Non-pigmented ciliary epithelial cell (primary cell): Measurements from ENCODE around the gene CSE1L.
"Not testable (repeated sequence)": the region's sequence is repeated elsewhere in the genome, so short reads cannot be mapped to it uniquely, and the experiment has no call there.

Source experiments
- DNase-seq: peaks from one replicate; pipeline ENCODE4 v3.0.0-alpha.2; 2010; ENCODE audit warnings: low read depth

CSE1L gene

DNA sequence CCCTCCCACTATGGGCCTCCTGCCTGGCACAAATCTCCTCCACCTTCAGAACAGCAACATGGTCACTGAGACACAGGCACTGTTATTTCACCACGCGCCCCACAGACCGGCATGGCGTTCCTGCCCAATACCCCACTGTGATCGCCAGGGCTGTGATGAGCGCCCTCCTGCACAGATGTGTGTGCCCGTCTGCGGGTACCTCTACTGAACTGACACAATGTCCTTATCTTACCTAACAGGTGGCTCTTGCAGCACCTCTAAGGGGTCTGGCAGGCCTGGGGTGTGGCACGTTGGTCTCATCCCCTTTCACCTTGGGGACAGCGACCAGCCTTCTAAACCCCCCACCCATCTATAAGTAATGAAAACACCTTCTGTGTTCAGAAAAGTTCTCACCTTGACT, 77.9 kb downstream of the CSE1L start:
- no peak for DNase-seq

DNA sequence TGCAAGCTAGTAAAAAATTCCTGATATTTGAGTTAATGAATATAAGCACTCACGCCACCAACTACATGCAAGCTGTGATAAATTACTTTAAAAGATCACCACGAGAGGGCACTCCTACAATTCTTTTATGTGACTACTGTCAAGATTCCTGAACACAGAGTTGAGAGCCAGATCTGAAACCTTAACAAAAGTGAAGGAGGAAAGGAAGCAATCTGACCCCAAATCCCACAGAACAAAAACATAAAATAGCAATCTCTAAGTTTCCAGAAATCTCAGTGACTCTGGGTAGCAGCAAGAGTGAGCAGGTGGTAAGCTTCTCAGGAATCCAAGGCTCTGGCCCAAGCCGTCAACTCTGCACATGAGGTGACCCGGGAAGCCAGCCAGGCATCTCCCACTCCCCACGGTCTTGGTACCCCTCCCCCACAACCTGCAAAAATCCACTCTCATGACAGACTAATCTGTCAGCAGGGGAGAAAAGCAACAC, 86.9 kb downstream of the CSE1L start:
- DNase-seq = peak; percentile 54

DNA sequence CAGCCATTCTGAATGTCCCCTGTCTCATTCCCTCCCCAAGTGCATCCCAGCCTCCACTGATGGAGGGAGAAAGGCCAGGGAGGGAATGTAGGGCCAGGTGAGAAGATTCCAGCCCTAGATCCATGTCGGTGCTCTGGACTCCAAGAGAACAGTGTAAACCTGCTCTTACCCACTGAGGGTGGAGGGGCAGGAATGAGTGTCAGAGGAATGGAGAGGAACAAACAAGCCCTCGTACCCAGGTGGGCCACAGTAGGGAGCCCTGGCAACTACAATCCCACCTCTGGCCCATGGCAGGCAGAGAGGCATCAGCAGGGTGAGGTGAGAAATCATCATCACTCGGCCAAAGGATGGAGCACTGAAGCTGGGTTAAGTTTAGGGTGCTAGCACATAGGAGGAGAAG, 87.5 kb downstream of the CSE1L start:
- no peak for DNase-seq

DNA sequence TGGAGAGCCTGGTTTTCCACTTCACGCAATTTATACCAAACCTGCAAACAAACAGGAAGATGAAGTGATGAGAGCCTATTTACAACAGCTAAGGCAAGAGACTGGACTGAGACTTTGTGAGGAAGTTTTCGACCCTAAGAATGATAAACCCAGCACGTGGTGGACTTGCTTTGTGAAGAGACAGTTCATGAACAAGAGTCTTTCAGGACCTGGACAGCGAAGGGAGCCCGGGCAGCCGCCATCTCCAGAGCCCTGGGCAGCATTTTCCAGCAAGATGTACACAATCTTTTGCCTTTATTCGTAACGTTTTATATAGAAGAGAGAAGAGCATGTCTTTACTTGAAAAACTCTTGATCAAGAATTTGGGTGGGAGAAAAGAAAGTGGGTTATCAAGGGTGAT, 88.7 kb downstream of the CSE1L start:
- DNase-seq = not testable (repeated sequence)

DNA sequence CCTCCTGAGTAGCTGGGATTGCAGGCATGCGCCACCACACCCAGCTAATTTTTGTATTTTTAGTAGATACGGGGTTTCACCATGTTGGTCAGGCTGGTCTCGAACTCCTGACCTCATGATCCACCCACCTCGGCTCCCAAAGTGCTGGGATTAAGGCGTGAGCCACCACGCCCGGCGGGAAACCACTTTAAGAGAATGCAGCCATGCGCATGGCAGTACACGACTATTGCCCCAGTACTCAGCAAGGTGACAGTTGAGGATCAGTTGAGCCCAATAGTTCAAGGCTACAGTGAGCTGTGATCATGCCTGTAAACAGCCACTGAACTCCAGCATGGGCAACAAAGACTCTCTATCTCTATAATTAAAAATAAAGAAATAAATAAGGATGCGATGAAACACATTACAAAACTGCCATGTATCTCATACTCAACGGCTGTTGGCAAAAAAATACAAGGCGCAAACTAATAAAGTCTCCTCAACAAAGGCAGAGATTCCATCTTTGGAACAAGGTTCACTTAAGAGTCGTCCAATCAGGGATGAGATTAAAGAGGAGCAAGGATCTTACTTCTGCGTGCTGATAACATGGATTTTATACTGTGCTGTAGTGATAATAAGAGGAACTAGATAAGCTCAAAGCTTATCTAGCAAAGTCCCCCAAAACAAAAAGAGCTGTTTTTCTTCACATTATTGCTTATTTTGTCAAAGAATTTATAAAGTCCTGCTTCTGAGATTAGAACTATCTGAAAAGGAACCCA, 90.9 kb downstream of the CSE1L start:
- DNase-seq = no peak

DNA sequence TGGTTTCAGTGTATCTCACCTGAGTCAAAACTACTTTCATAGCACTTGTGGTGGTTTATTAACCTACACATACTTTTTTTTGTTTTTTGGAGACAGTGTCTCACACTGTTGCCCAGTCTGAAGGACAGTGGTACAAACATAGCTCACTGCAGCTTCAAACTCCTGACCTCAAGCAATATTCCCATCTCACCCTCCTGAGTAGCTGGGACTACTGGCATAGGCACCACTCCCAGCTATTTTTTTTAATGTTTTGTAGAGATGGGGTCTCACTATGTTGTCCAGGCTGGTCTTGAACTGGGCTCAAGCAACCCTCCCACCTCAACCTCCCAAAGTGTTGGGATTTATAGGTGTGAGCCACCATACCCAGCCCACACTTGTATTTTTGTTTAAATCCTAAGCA, 92.3 kb downstream of the CSE1L start:
- no peak for DNase-seq

DNA sequence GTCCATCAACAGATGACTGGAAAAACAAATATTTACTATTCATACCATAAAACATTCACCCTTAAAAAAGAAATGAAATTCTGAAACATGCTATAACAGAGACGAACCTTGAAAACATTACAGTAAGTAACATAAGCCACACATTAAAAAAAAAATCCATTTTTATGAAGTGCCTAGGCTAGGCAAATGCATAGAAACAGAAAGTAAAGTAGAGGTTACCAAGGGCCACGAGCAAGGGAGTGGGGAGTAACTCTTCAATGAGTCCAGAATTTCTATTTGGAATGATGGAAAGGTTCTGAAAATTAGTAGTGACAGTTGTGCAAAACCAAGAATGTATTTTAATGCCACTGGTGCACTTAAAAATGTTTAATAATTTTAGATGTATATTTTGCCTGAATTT, 94.3 kb downstream of the CSE1L start:
- DNase-seq = no peak

DNA sequence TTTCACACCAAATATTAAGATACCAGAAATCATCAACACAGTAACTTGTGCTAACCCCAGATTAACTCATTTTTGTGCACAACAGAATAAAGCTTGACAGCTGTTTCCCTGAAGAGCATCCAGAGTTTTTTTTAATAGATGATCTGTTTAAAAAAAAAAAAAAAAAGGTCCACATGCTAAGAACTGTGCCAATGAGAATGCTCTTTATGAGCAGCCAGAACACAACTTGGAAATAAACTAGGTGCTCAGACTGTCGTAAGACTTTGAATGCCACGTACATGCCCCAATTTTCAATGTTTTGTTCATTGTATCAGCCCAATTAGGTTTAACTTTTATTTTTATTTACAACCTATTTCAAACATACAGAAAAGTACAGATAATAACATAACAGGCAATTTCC, 94.7 kb downstream of the CSE1L start:
- DNase-seq = no peak
